ENCODE measurements around the gene GNPDA2.
A peak's percentile ranks its signal among the peaks of the same experiment; 100 is the strongest.

The GNPDA2 gene

GRCh38 chr4:44661940-44662622 is 64.3 kb downstream of the GNPDA2 start:
- H2AK5ac ChIP-seq (ENCODE audit: low read depth, low read length), result no peak overlapping the region
- H3K4me1 ChIP-seq (ENCODE audit: control insufficient read depth in 2 of 2, insufficient read depth in 1 of 2, low read depth in 1 of 2, low read length in 2 of 2), result no peaks in the 10 kb centered on the region
- no peak overlapping the region for H3K23ac ChIP-seq (ENCODE audit: low read depth, low read length, poor library complexity)
- H3K4me2 ChIP-seq (ENCODE audit: insufficient read depth, low read length, poor library complexity, severe bottlenecking), result no peak overlapping the region
- no peak overlapping the region for H3K27ac ChIP-seq (replicated peaks; ENCODE audit: low read length)
- H3K4ac ChIP-seq (ENCODE audit: low read length), result no peak overlapping the region
- no peaks in the 10 kb centered on the region for H3K79me1 ChIP-seq (ENCODE audit: low read depth, low read length)
- no peak for DNase-seq (ENCODE audit: low spot score)
- H3K9me3 ChIP-seq (replicated peaks in 1 of 2; ENCODE audit: control insufficient read depth in 2 of 2, insufficient read depth in 1 of 2, low read depth in 1 of 2, low read length in 2 of 2), result no peaks in the 10 kb centered on the region
- H3K18ac ChIP-seq (ENCODE audit: low read length), result no peak overlapping the region
- no peak overlapping the region for H2BK5ac ChIP-seq (ENCODE audit: low read length)
- no peak overlapping the region for H2BK120ac ChIP-seq (ENCODE audit: low read depth, low read length)
- H3K14ac ChIP-seq (ENCODE audit: low read length), result no peak overlapping the region
- H4K8ac ChIP-seq (ENCODE audit: low read depth, low read length), result no peak overlapping the region
- WGBS, 2 donors (ENCODE audit: extremely low coverage in 2 of 2, insufficient read length in 2 of 2, insufficient replicate concordance in 1 of 2), result no CpG with 5 or more reads among the region's 1 CpG
- peak overlapping the region; percentile 28 for H2AFZ ChIP-seq (ENCODE audit: low read length)
- H2BK15ac ChIP-seq (ENCODE audit: low read length), result no peak overlapping the region
- H2BK12ac ChIP-seq (ENCODE audit: low read length), result no peak overlapping the region
- no peaks in the 10 kb centered on the region for H3K27me3 ChIP-seq (ENCODE audit: control insufficient read depth in 3 of 3, insufficient read depth in 3 of 3, low read depth in 1 of 3, low read length in 3 of 3)
- no peak overlapping the region for H4K91ac ChIP-seq (ENCODE audit: low read depth, low read length, poor library complexity)
- H3K36me3 ChIP-seq (replicated peaks in 1 of 2; ENCODE audit: control insufficient read depth in 2 of 2, insufficient read depth in 2 of 2, low read length in 2 of 2), result no peaks in the 10 kb centered on the region
- no peak overlapping the region for H3K9ac ChIP-seq (ENCODE audit: low read depth, low read length, poor library complexity)
- no peak overlapping the region for H3K4me3 ChIP-seq (ENCODE audit: low read length in 2 of 2)

GRCh38 chr4:44660396-44660795 is 66.0 kb downstream of the GNPDA2 start:
- H4K8ac ChIP-seq (ENCODE audit: low read depth, low read length), result no peak overlapping the region
- no peak overlapping the region for H3K14ac ChIP-seq (ENCODE audit: low read length)
- no CpG with 5 or more reads among the region's 3 CpGs for WGBS, 2 donors (ENCODE audit: extremely low coverage in 2 of 2, insufficient read length in 2 of 2, insufficient replicate concordance in 1 of 2)
- no peaks in the 10 kb centered on the region for H3K27me3 ChIP-seq (ENCODE audit: control insufficient read depth in 3 of 3, insufficient read depth in 3 of 3, low read depth in 1 of 3, low read length in 3 of 3)
- H2AFZ ChIP-seq (ENCODE audit: low read length), result no peak overlapping the region
- H4K91ac ChIP-seq (ENCODE audit: low read depth, low read length, poor library complexity), result no peak overlapping the region
- H3K4me2 ChIP-seq (ENCODE audit: insufficient read depth, low read length, poor library complexity, severe bottlenecking), result no peak overlapping the region
- no peak overlapping the region for H2BK15ac ChIP-seq (ENCODE audit: low read length)
- no peak overlapping the region for H2BK5ac ChIP-seq (ENCODE audit: low read length)
- H3K18ac ChIP-seq (ENCODE audit: low read length), result no peak overlapping the region
- H3K4ac ChIP-seq (ENCODE audit: low read length), result no peak overlapping the region
- no peak overlapping the region for H2AK5ac ChIP-seq (ENCODE audit: low read depth, low read length)
- no peak overlapping the region for H3K27ac ChIP-seq (replicated peaks; ENCODE audit: low read length)
- H3K9ac ChIP-seq (ENCODE audit: low read depth, low read length, poor library complexity), result no peak overlapping the region
- no peak for DNase-seq (ENCODE audit: low spot score)
- no peaks in the 10 kb centered on the region for H3K9me3 ChIP-seq (replicated peaks in 1 of 2; ENCODE audit: control insufficient read depth in 2 of 2, insufficient read depth in 1 of 2, low read depth in 1 of 2, low read length in 2 of 2)
- H2BK120ac ChIP-seq (ENCODE audit: low read depth, low read length), result no peak overlapping the region
- H3K4me1 ChIP-seq (ENCODE audit: control insufficient read depth in 2 of 2, insufficient read depth in 1 of 2, low read depth in 1 of 2, low read length in 2 of 2), result no peaks in the 10 kb centered on the region
- no peaks in the 10 kb centered on the region for H3K79me1 ChIP-seq (ENCODE audit: low read depth, low read length)
- H3K23ac ChIP-seq (ENCODE audit: low read depth, low read length, poor library complexity), result no peak overlapping the region
- no peak overlapping the region for H2BK12ac ChIP-seq (ENCODE audit: low read length)
- no peaks in the 10 kb centered on the region for H3K36me3 ChIP-seq (replicated peaks in 1 of 2; ENCODE audit: control insufficient read depth in 2 of 2, insufficient read depth in 2 of 2, low read length in 2 of 2)
- H3K4me3 ChIP-seq (ENCODE audit: low read length in 2 of 2), result no peak overlapping the region

GRCh38 chr4:44652002-44652401 is 74.4 kb downstream of the GNPDA2 start:
- H3K4ac ChIP-seq (ENCODE audit: low read length), result no peak overlapping the region
- H2BK12ac ChIP-seq (ENCODE audit: low read length), result no peak overlapping the region
- H3K27ac ChIP-seq (replicated peaks; ENCODE audit: low read length), result no peak overlapping the region
- no peak overlapping the region for H2BK120ac ChIP-seq (ENCODE audit: low read depth, low read length)
- DNase-seq (ENCODE audit: low spot score), result no peak
- H2BK15ac ChIP-seq (ENCODE audit: low read length), result no peak overlapping the region
- H4K91ac ChIP-seq (ENCODE audit: low read depth, low read length, poor library complexity), result no peak overlapping the region
- H4K8ac ChIP-seq (ENCODE audit: low read depth, low read length), result no peak overlapping the region
- H3K4me1 ChIP-seq (ENCODE audit: control insufficient read depth in 2 of 2, insufficient read depth in 1 of 2, low read depth in 1 of 2, low read length in 2 of 2), result no peaks in the 10 kb centered on the region
- H2AK5ac ChIP-seq (ENCODE audit: low read depth, low read length), result no peak overlapping the region
- no CpG with 5 or more reads among the region's 1 CpG for WGBS, 2 donors (ENCODE audit: extremely low coverage in 2 of 2, insufficient read length in 2 of 2, insufficient replicate concordance in 1 of 2)
- no peaks in the 10 kb centered on the region for H3K9me3 ChIP-seq (replicated peaks in 1 of 2; ENCODE audit: control insufficient read depth in 2 of 2, insufficient read depth in 1 of 2, low read depth in 1 of 2, low read length in 2 of 2)
- no peak overlapping the region for H3K4me3 ChIP-seq (ENCODE audit: low read length in 2 of 2)
- no peak overlapping the region for H2AFZ ChIP-seq (ENCODE audit: low read length)
- H3K14ac ChIP-seq (ENCODE audit: low read length), result no peak overlapping the region
- no peaks in the 10 kb centered on the region for H3K79me1 ChIP-seq (ENCODE audit: low read depth, low read length)
- no peak overlapping the region for H2BK5ac ChIP-seq (ENCODE audit: low read length)
- no peak overlapping the region for H3K4me2 ChIP-seq (ENCODE audit: insufficient read depth, low read length, poor library complexity, severe bottlenecking)
- no peak overlapping the region for H3K23ac ChIP-seq (ENCODE audit: low read depth, low read length, poor library complexity)
- no peak overlapping the region for H3K9ac ChIP-seq (ENCODE audit: low read depth, low read length, poor library complexity)
- H3K18ac ChIP-seq (ENCODE audit: low read length), result no peak overlapping the region
- H3K36me3 ChIP-seq (replicated peaks in 1 of 2; ENCODE audit: control insufficient read depth in 2 of 2, insufficient read depth in 2 of 2, low read length in 2 of 2), result no peaks in the 10 kb centered on the region
- H3K27me3 ChIP-seq (ENCODE audit: control insufficient read depth in 3 of 3, insufficient read depth in 3 of 3, low read depth in 1 of 3, low read length in 3 of 3), result peaks cover 0 to 4% (median 0%) of the 10 kb centered on the region in 3 experiments
